Endothelial cell of umbilical vein (primary cell): ENCODE results near the gene DNASE1.

Experiments used
- EZH2 ChIP-seq: IDR thresholded peaks from 2 replicates; pipeline ENCODE4 v1.6.1; 2012; ENCODE audit warnings: borderline replicate concordance, low read depth, mild to moderate bottlenecking, moderate library complexity, low read length, inconsistent platforms; ENCODE audit not compliant: severe bottlenecking
- FOS ChIP-seq: IDR thresholded peaks from 2 replicates; pipeline ENCODE4 v1.6.1; 2011; ENCODE audit warnings: mild to moderate bottlenecking, low read length, moderate library complexity, borderline replicate concordance; ENCODE audit not compliant: insufficient read depth
- GATA2 ChIP-seq: IDR thresholded peaks from 2 replicates; pipeline ENCODE4 v1.7.0; 2011; ENCODE audit warnings: low read depth, mild to moderate bottlenecking, moderate library complexity, mixed read lengths, low read length; ENCODE audit not compliant: insufficient read length, insufficient read depth
- JUN ChIP-seq: IDR thresholded peaks from 2 replicates; pipeline ENCODE4 v1.6.1; 2011; ENCODE audit warnings: borderline replicate concordance, low read depth; ENCODE audit not compliant: insufficient read length, insufficient read depth
- MYC ChIP-seq: IDR thresholded peaks from one replicate; pipeline ENCODE4 v1.6.1; 2011; ENCODE audit warnings: mild to moderate bottlenecking, low read depth, low read length
- POLR2A ChIP-seq: IDR thresholded peaks from 2 replicates; pipeline ENCODE4 v1.6.1; 2012; ENCODE audit warnings: low read depth, mild to moderate bottlenecking, control low read depth, low read length
- POLR2AphosphoS5 ChIP-seq: IDR thresholded peaks from 2 replicates; pipeline ENCODE4 v1.6.1; 2012; ENCODE audit warnings: low read depth, mild to moderate bottlenecking, control low read depth, low read length, moderate library complexity; ENCODE audit not compliant: insufficient read depth
- TF ChIP-seq, protein P1 (sequence below), 2 donors: IDR thresholded peaks; 1 replicate in 1 of 2; 2 replicates in 1 of 2; pipeline ENCODE4 v1.5.1; 2011; ENCODE audit warnings: low read length in 2 of 2, mild to moderate bottlenecking in 2 of 2, moderate library complexity in 2 of 2, control low read depth in 1 of 2, inconsistent platforms in 1 of 2, low read depth in 1 of 2; ENCODE audit not compliant: insufficient read depth in 1 of 2; ENCODE audit errors: extremely low read depth in 1 of 2
- TF ChIP-seq, protein P2 (sequence below): IDR thresholded peaks from 2 replicates; pipeline ENCODE4 v1.6.1; 2011; ENCODE audit not compliant: insufficient read depth, insufficient read length

DNA sequence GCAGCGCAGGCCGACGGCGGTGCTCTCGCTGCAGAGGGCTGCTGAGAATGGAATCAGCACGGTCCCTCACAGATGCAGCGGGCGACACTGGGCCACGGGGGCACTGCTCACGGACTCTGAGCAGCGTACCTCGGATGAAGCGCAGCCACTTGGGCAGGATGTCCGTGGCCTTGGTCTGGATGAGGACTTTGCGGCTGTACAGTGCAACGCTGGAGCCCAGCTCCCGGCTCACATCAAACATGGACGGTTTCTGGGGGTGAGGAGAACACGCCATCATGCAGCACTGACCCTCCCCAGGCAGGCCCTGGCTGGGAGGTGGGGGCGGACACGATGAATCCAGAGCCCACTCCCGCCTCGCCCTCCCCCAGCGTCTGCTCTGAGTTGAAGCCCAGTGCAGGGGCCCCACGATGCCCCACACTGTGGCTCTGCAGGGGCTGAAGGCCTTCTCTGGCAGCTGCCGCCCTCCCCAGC, 18.1 kb downstream of the DNASE1 start:
- no peak for TF ChIP-seq MYC
- TF ChIP-seq, protein P1, sequence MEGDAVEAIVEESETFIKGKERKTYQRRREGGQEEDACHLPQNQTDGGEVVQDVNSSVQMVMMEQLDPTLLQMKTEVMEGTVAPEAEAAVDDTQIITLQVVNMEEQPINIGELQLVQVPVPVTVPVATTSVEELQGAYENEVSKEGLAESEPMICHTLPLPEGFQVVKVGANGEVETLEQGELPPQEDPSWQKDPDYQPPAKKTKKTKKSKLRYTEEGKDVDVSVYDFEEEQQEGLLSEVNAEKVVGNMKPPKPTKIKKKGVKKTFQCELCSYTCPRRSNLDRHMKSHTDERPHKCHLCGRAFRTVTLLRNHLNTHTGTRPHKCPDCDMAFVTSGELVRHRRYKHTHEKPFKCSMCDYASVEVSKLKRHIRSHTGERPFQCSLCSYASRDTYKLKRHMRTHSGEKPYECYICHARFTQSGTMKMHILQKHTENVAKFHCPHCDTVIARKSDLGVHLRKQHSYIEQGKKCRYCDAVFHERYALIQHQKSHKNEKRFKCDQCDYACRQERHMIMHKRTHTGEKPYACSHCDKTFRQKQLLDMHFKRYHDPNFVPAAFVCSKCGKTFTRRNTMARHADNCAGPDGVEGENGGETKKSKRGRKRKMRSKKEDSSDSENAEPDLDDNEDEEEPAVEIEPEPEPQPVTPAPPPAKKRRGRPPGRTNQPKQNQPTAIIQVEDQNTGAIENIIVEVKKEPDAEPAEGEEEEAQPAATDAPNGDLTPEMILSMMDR (IDR thresholded peaks at IDR 0.05; ENCODE audit: extremely low read depth in 1 of 2, insufficient read depth in 1 of 2, low read depth in 1 of 2, low read length in 2 of 2) = no peak
- TF ChIP-seq POLR2A = no peak
- no peak for TF ChIP-seq EZH2
- TF ChIP-seq, protein P2, sequence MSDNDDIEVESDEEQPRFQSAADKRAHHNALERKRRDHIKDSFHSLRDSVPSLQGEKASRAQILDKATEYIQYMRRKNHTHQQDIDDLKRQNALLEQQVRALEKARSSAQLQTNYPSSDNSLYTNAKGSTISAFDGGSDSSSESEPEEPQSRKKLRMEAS = no peak
- TF ChIP-seq POLR2AphosphoS5 = no peak
- no peak for TF ChIP-seq FOS
- no peak for TF ChIP-seq JUN
- no peak for TF ChIP-seq GATA2
